HEK293 (cell line): Measurements from ENCODE around the gene UFD1.

Source experiments
- EGR2 ChIP-seq: fragments of 450-650 bp; formaldehyde crosslinking; IDR thresholded peaks from 2 replicates; pipeline ENCODE4 v1.5.1; 2016; ENCODE audit warnings: low read depth, missing biosample characterization, missing genetic modification characterization
- FEZF1 ChIP-seq: fragments of 450-650 bp; formaldehyde crosslinking; IDR thresholded peaks from 2 replicates; pipeline ENCODE4 v1.5.1; 2016; ENCODE audit warnings: missing biosample characterization, missing genetic modification characterization
- GFI1B ChIP-seq: fragments of 450-650 bp; formaldehyde crosslinking; IDR thresholded peaks from 2 replicates; pipeline ENCODE4 v1.5.1; 2016; ENCODE audit warnings: missing biosample characterization, missing genetic modification characterization
- GLI4 ChIP-seq: fragments of 450-650 bp; formaldehyde crosslinking; IDR thresholded peaks from 2 replicates; pipeline ENCODE4 v1.5.1; 2016; ENCODE audit warnings: missing biosample characterization, missing genetic modification characterization
- GLIS1 ChIP-seq: fragments of 450-650 bp; formaldehyde crosslinking; IDR thresholded peaks from 2 replicates; pipeline ENCODE4 v1.5.1; 2016; ENCODE audit warnings: missing biosample characterization, missing genetic modification characterization
- SALL2 ChIP-seq: fragments of 450-650 bp; formaldehyde crosslinking; IDR thresholded peaks from 2 replicates; pipeline ENCODE4 v1.5.0; 2017; ENCODE audit warnings: missing biosample characterization, mild to moderate bottlenecking, missing genetic modification characterization, borderline replicate concordance
- SP7 ChIP-seq: fragments of 450-650 bp; formaldehyde crosslinking; IDR thresholded peaks from 2 replicates; pipeline ENCODE4 v1.5.1; 2016; ENCODE audit warnings: missing biosample characterization, missing genetic modification characterization
- TCF7L2 ChIP-seq: IDR thresholded peaks from 2 replicates; pipeline ENCODE4 v1.6.1; 2011; ENCODE audit warnings: low read depth, mild to moderate bottlenecking, inconsistent platforms, low read length, moderate library complexity, borderline replicate concordance
- ZBTB1 ChIP-seq: fragments of 450-650 bp; formaldehyde crosslinking; IDR thresholded peaks from 2 replicates; pipeline ENCODE4 v1.5.1; 2016; ENCODE audit warnings: missing biosample characterization, missing genetic modification characterization
- ZBTB17 ChIP-seq: fragments of 450-650 bp; formaldehyde crosslinking; IDR thresholded peaks from 2 replicates; pipeline ENCODE4 v1.5.1; 2016; ENCODE audit warnings: missing biosample characterization, missing genetic modification characterization
- ZBTB48 ChIP-seq: fragments of 450-650 bp; formaldehyde crosslinking; IDR thresholded peaks from 2 replicates; pipeline ENCODE4 v1.5.1; 2016; ENCODE audit warnings: missing biosample characterization, missing genetic modification characterization
- ZEB2 ChIP-seq: fragments of 450-650 bp; formaldehyde crosslinking; IDR thresholded peaks from 2 replicates; pipeline ENCODE4 v1.5.1; 2016; ENCODE audit warnings: missing biosample characterization, missing genetic modification characterization
- ZFHX2 ChIP-seq: fragments of 450-650 bp; formaldehyde crosslinking; conservative IDR thresholded peaks from 2 replicates; pipeline ENCODE4 v1.5.1; 2016; ENCODE audit warnings: missing biosample characterization, missing genetic modification characterization
- ZFP41 ChIP-seq: fragments of 450-650 bp; formaldehyde crosslinking; IDR thresholded peaks from 2 replicates; pipeline ENCODE4 v1.5.1; 2016; ENCODE audit warnings: missing biosample characterization, missing genetic modification characterization, borderline replicate concordance
- ZNF10 ChIP-seq: fragments of 450-650 bp; formaldehyde crosslinking; IDR thresholded peaks from 2 replicates; pipeline ENCODE4 v1.5.1; 2017; ENCODE audit warnings: missing biosample characterization, missing genetic modification characterization
- ZNF121 ChIP-seq: fragments of 450-650 bp; formaldehyde crosslinking; IDR thresholded peaks from 2 replicates; pipeline ENCODE4 v1.5.1; 2016; ENCODE audit warnings: missing biosample characterization, missing genetic modification characterization
- ZNF132 ChIP-seq: fragments of 450-650 bp; formaldehyde crosslinking; IDR thresholded peaks from 2 replicates; pipeline ENCODE4 v1.5.1; 2017; ENCODE audit warnings: missing biosample characterization, missing genetic modification characterization, borderline replicate concordance
- ZNF175 ChIP-seq: fragments of 450-650 bp; formaldehyde crosslinking; IDR thresholded peaks from 2 replicates; pipeline ENCODE4 v1.5.1; 2016; ENCODE audit warnings: missing biosample characterization, missing genetic modification characterization
- ZNF2 ChIP-seq: fragments of 450-650 bp; formaldehyde crosslinking; IDR thresholded peaks from 2 replicates; pipeline ENCODE4 v1.5.1; 2016; ENCODE audit warnings: missing biosample characterization, missing genetic modification characterization
- ZNF311 ChIP-seq: fragments of 450-650 bp; formaldehyde crosslinking; IDR thresholded peaks from 2 replicates; pipeline ENCODE4 v1.5.1; 2017; ENCODE audit warnings: missing biosample characterization, missing genetic modification characterization, borderline replicate concordance
- ZNF324 ChIP-seq: fragments of 450-650 bp; formaldehyde crosslinking; IDR thresholded peaks from 2 replicates; pipeline ENCODE4 v1.5.1; 2016; ENCODE audit warnings: missing biosample characterization, missing genetic modification characterization
- ZNF335 ChIP-seq: fragments of 450-650 bp; formaldehyde crosslinking; conservative IDR thresholded peaks from 2 replicates; pipeline ENCODE4 v1.5.1; 2016; ENCODE audit warnings: missing biosample characterization, missing genetic modification characterization
- ZNF501 ChIP-seq: fragments of 450-650 bp; formaldehyde crosslinking; IDR thresholded peaks from 2 replicates; pipeline ENCODE4 v1.5.1; 2016; ENCODE audit warnings: missing biosample characterization, missing genetic modification characterization
- ZNF510 ChIP-seq: fragments of 450-650 bp; formaldehyde crosslinking; IDR thresholded peaks from 2 replicates; pipeline ENCODE4 v1.5.1; 2018; ENCODE audit warnings: mild to moderate bottlenecking, missing genetic modification characterization, missing biosample characterization; ENCODE audit not compliant: insufficient replicate concordance
- ZNF560 ChIP-seq: fragments of 450-650 bp; formaldehyde crosslinking; IDR thresholded peaks from 2 replicates; pipeline ENCODE4 v1.5.1; 2017; ENCODE audit warnings: missing biosample characterization, missing genetic modification characterization, borderline replicate concordance
- ZNF585B ChIP-seq: fragments of 450-650 bp; formaldehyde crosslinking; IDR thresholded peaks from 2 replicates; pipeline ENCODE4 v1.5.1; 2016; ENCODE audit warnings: missing biosample characterization, missing genetic modification characterization
- ZNF600 ChIP-seq: fragments of 450-650 bp; formaldehyde crosslinking; IDR thresholded peaks from 2 replicates; pipeline ENCODE4 v1.5.1; 2016; ENCODE audit warnings: missing biosample characterization, missing genetic modification characterization
- ZNF660 ChIP-seq: fragments of 450-650 bp; IDR thresholded peaks from 2 replicates; pipeline ENCODE4 v1.5.1; 2018; ENCODE audit warnings: missing biosample characterization, mild to moderate bottlenecking, missing genetic modification characterization
- TF ChIP-seq, protein P1 (sequence below): fragments of 450-650 bp; formaldehyde crosslinking; IDR thresholded peaks from 2 replicates; pipeline ENCODE4 v1.5.1; 2016; ENCODE audit warnings: missing biosample characterization, missing genetic modification characterization
- TF ChIP-seq, protein P2 (sequence below): fragments of 450-650 bp; formaldehyde crosslinking; IDR thresholded peaks from 2 replicates; pipeline ENCODE4 v1.5.1; 2016; ENCODE audit warnings: missing biosample characterization, missing genetic modification characterization
- TF ChIP-seq, protein P3 (sequence below): fragments of 450-650 bp; formaldehyde crosslinking; optimal IDR thresholded peaks from 2 replicates; pipeline ENCODE3; 2016; ENCODE audit warnings: missing biosample characterization, mild to moderate bottlenecking, missing genetic modification characterization
- TF ChIP-seq, protein P4 (sequence below): fragments of 450-650 bp; formaldehyde crosslinking; IDR thresholded peaks from 2 replicates; pipeline ENCODE4 v1.5.1; 2017; ENCODE audit warnings: missing biosample characterization, mild to moderate bottlenecking, missing genetic modification characterization, moderate library complexity
- TF ChIP-seq, protein P5 (sequence below): fragments of 450-650 bp; formaldehyde crosslinking; IDR thresholded peaks from 2 replicates; pipeline ENCODE4 v1.5.1; 2017; ENCODE audit warnings: missing biosample characterization, missing genetic modification characterization

The UFD1 gene

DNA sequence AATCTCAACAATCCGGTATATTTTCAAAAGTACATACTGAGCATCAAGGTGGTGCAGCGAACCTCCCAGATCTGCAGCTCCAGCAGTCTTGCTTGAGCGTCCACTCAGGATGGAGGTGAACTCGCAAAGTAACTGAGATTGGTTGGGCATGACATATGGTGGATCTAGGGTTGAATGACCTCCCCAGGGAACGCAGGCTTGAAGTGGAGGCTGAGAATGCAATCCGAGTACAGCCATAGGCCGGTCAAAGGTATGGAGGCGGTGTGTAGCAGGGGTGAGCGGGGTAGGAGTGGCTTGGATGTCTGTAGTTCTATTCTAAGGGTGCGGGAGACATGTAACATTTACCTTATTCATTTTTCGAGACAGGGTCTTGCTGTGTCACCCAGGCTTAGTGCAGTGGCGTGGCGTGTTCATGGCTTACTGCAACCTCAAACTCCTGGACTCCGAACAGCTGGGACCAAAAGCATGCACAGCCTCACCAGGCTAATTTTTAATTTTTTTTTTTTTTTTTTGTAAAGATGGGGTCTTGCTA is 30.9 kb downstream of the UFD1 start (continued):
- TF ChIP-seq, protein P1, sequence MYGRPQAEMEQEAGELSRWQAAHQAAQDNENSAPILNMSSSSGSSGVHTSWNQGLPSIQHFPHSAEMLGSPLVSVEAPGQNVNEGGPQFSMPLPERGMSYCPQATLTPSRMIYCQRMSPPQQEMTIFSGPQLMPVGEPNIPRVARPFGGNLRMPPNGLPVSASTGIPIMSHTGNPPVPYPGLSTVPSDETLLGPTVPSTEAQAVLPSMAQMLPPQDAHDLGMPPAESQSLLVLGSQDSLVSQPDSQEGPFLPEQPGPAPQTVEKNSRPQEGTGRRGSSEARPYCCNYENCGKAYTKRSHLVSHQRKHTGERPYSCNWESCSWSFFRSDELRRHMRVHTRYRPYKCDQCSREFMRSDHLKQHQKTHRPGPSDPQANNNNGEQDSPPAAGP (tag by site-specific recombination): no peak
- TF ChIP-seq, protein P2, sequence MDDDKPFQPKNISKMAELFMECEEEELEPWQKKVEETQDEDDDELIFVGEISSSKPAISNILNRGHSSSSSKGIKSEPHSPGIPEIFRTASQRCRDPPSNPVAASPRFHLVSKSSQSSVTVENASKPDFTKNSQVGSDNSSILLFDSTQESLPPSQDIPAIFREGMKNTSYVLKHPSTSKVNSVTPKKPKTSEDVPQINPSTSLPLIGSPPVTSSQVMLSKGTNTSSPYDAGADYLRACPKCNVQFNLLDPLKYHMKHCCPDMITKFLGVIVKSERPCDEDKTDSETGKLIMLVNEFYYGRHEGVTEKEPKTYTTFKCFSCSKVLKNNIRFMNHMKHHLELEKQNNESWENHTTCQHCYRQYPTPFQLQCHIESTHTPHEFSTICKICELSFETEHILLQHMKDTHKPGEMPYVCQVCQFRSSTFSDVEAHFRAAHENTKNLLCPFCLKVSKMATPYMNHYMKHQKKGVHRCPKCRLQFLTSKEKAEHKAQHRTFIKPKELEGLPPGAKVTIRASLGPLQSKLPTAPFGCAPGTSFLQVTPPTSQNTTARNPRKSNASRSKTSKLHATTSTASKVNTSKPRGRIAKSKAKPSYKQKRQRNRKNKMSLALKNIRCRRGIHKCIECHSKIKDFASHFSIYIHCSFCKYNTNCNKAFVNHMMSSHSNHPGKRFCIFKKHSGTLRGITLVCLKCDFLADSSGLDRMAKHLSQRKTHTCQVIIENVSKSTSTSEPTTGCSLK (tag by site-specific recombination): no peak
- TF ChIP-seq ZNF600 (tag by site-specific recombination): 0 out of 2 replicates have a peak, but pooled peaks have one; percentile 48
- peak; percentile 74; the same call in 1 of the 2 replicates for TF ChIP-seq EGR2
- TF ChIP-seq FEZF1 (tag by site-specific recombination): peak; percentile 83
- TF ChIP-seq SP7 (tag by site-specific recombination): peak; percentile 75
- TF ChIP-seq ZNF175 (tag by site-specific recombination): no peak
- TF ChIP-seq, protein P3, sequence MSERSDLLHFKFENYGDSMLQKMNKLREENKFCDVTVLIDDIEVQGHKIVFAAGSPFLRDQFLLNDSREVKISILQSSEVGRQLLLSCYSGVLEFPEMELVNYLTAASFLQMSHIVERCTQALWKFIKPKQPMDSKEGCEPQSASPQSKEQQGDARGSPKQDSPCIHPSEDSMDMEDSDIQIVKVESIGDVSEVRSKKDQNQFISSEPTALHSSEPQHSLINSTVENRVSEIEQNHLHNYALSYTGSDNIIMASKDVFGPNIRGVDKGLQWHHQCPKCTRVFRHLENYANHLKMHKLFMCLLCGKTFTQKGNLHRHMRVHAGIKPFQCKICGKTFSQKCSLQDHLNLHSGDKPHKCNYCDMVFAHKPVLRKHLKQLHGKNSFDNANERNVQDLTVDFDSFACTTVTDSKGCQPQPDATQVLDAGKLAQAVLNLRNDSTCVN (tag by site-specific recombination): peak; percentile 46
- TF ChIP-seq SALL2 (tag by site-specific recombination): no peak
- peak; percentile 64; the same call in 1 of the 2 replicates for TF ChIP-seq ZNF2 (tag by site-specific recombination)
- no peak for TF ChIP-seq ZNF121
- no peak for TF ChIP-seq ZNF132 (tag by site-specific recombination)
- no peak for TF ChIP-seq ZFP41
- TF ChIP-seq ZNF510 (tag by site-specific recombination): no peak
- no peak for TF ChIP-seq ZNF560 (tag by site-specific recombination)
- TF ChIP-seq ZNF311 (tag by site-specific recombination): no peak
- peak; percentile 38 for TF ChIP-seq ZNF335
- peak; percentile 46; the same call in 1 of the 2 replicates for TF ChIP-seq ZBTB48 (tag by site-specific recombination)
- TF ChIP-seq, protein P4, sequence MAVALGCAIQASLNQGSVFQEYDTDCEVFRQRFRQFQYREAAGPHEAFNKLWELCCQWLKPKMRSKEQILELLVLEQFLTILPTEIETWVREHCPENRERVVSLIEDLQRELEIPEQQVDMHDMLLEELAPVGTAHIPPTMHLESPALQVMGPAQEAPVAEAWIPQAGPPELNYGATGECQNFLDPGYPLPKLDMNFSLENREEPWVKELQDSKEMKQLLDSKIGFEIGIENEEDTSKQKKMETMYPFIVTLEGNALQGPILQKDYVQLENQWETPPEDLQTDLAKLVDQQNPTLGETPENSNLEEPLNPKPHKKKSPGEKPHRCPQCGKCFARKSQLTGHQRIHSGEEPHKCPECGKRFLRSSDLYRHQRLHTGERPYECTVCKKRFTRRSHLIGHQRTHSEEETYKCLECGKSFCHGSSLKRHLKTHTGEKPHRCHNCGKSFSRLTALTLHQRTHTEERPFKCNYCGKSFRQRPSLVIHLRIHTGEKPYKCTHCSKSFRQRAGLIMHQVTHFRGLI (tag by site-specific recombination): peak; percentile 92
- no peak for TF ChIP-seq ZNF10 (tag by site-specific recombination)
- 0 out of 2 replicates have a peak, but pooled peaks have one; percentile 6 for TF ChIP-seq ZNF660
- TF ChIP-seq, protein P5, sequence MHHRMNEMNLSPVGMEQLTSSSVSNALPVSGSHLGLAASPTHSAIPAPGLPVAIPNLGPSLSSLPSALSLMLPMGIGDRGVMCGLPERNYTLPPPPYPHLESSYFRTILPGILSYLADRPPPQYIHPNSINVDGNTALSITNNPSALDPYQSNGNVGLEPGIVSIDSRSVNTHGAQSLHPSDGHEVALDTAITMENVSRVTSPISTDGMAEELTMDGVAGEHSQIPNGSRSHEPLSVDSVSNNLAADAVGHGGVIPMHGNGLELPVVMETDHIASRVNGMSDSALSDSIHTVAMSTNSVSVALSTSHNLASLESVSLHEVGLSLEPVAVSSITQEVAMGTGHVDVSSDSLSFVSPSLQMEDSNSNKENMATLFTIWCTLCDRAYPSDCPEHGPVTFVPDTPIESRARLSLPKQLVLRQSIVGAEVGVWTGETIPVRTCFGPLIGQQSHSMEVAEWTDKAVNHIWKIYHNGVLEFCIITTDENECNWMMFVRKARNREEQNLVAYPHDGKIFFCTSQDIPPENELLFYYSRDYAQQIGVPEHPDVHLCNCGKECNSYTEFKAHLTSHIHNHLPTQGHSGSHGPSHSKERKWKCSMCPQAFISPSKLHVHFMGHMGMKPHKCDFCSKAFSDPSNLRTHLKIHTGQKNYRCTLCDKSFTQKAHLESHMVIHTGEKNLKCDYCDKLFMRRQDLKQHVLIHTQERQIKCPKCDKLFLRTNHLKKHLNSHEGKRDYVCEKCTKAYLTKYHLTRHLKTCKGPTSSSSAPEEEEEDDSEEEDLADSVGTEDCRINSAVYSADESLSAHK (tag by site-specific recombination): no peak
- TF ChIP-seq ZBTB17 (tag by site-specific recombination): peak; percentile 83; the same call in 1 of the 2 replicates
- no peak for TF ChIP-seq GLI4 (tag by site-specific recombination)
- TF ChIP-seq ZNF585B (tag by site-specific recombination): no peak
- TF ChIP-seq ZNF501 (tag by site-specific recombination): 0 out of 2 replicates have a peak, but pooled peaks have one; percentile 52
- peak; percentile 47; the same call in 1 of the 2 replicates for TF ChIP-seq ZFHX2 (tag by site-specific recombination)
- no peak for TF ChIP-seq ZBTB1 (tag by site-specific recombination)
- peak; percentile 34; the same call in 1 of the 2 replicates for TF ChIP-seq ZEB2
- TF ChIP-seq GLIS1 (tag by site-specific recombination): peak; percentile 47; the same call in 1 of the 2 replicates
- TF ChIP-seq TCF7L2: no peak
- TF ChIP-seq GFI1B (tag by site-specific recombination): 0 out of 2 replicates have a peak, but pooled peaks have one; percentile 20
- peak; percentile 8 for TF ChIP-seq ZNF324
